T-helper 22 cell (primary cell): ENCODE measurements around the gene DPY19L1.
"Not testable (repeated sequence)": the region's sequence is repeated elsewhere in the genome, so short reads cannot be mapped to it uniquely, and the experiment has no call there.

Source experiments
- DNase-seq: peaks from one replicate; pipeline ENCODE4 v3.0.0-alpha.2; 2020; ENCODE audit warnings: low read depth

The DPY19L1 gene

DNA sequence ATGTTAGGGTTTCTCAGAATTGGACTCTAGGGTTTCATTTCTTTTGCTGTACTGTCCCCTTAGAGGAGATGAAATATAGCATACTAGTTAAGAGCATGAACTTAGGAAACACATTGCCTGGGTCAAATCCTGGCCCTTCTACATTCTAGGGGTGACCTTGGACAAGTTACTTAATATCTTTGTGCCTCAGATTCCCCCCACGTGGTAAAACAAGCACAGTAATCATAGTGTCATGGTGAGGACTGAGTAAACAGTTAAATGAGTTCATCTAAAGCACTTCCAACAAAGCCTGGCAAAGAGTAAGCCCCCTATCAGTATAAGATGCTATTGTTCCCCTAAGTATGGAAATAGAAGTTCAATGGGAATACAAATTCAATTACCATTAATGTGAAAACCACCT is 5.1 kb downstream of the DPY19L1 start:
- no peak for DNase-seq

DNA sequence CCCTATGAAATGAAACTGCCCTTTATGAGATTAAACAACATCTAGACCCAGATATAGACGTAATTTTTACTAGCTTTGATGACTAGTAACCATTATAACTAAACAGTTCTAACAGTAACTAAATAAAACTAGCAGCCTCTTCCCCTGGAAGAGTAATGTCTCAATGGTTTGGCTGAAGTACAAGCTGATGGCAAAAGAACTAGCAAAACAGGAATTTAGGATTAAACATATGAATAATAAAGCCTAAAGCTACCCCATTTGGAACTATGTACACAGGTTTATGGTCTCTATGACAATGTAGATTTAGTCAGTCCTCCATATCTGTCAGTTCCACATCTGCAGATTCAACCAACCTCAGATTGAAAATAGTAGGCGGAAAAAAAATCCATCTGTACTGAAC is 6.4 kb downstream of the DPY19L1 start:
- DNase-seq, result no peak

DNA sequence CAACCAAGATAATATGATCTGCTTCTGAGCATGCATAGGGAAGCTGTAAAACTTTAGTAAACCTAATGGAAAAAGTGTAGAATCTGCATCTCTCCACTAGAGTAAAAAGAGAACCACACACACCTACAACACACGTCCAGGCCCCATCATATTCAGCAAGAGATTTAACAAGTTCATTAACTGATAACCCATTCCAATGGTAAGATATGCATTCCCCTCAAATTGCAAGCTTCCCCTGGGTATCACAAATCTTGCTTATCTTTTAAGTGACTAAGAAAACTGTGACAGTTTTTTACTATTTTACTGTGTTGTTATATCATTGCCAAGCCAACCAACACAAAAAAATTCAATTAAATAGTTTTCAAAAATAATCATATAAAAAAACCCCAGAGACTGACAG is 8.0 kb downstream of the DPY19L1 start:
- DNase-seq, result no peak

DNA sequence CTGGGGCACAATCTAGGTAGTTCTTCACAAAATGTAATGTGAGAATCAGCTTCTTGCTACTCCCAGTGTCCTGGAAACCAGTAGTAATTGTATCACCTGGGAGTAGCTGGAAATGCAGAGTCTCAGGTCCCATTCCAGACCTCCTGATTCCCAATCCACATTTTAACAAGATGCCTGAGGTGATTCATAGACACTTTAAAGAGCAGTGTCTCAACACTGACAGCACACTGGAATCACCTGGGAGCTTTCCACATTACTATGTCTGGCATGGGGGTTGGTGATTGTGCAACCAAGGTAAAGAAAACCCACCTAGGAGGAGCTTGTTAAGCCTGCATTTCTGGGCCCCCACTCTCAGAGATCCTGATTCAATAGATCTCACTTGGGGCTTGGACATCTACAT is 11.1 kb downstream of the DPY19L1 start:
- no peak for DNase-seq

DNA sequence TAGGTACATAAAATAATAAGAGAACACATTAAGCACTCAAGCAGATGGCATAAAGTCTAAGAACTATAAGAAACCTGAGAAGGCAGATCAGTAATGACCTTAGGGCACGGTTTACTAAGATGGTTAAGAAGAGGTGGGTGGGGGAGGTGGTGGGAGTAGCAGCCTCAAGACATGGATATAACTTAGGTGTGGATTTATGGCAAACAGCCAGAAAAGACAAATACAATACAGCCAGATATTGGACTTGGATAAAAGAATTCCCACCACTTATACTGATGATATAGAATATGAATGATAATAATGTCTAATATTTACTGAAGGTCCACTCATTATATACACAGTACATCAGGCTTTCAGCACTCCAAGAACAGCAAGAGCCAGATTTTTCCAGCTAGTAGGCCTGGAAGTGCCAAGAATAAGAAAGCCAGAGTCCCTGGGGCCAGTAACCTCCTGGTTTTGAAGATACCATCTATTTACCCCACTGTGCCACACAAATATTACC is 11.9 kb downstream of the DPY19L1 start:
- DNase-seq, result no peak

DNA sequence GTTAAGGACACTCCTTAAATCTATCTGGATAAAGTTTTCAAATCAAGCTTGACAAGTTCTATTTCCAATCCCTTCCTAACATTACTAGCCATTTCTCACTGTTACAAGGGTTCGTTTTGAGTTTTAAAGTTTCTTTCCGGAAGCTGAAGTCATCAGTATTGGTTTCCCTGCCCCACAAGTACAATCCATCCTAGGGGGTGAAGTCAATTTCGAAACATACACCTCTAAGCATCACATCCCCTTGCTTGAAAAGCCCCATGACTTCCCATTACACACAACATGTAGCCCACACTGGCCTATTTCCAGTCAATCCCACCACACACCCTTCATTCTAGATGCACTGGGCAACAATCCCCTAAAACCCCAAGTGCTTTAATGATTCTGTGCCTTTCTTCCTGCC is 13.0 kb downstream of the DPY19L1 start:
- DNase-seq, result no peak

DNA sequence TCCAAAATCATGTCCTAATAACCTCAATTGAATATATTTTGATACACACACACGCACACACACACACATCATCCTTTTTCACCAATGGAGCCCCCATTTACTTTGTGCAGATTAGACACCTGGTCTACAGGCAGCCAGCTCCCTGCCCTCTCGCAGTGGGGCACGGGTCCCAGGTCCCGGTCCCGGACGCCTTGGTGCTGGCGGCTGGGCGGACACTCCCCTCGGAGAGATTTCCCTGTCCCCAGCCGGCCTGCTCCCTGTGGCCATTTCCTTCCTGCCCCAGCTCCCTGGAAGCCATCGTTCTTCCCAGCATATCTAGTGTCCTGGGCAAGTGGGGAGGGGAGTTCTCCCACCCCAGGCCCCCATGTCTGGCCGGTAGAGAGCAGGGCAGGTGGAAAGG is 14.6 kb downstream of the DPY19L1 start:
- DNase-seq, result no peak

DNA sequence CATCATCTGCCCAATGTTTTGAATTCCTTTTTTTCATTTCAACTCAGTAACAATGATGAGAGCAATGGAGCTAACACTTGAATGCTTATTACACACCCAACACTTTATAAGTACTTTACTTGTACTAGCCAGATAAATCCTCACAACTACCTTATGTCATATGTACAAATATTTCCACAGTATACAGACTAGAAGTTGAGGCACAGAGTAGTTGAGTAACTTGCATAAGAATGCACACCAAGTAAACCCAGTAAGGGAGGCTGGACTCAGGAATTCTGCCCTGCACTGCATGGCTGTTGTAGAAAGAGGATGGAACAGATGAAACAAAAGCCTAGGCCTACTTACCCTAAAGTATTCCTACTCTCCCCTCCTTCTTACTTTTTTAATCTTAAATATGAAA is 15.8 kb downstream of the DPY19L1 start:
- DNase-seq, result no peak

DNA sequence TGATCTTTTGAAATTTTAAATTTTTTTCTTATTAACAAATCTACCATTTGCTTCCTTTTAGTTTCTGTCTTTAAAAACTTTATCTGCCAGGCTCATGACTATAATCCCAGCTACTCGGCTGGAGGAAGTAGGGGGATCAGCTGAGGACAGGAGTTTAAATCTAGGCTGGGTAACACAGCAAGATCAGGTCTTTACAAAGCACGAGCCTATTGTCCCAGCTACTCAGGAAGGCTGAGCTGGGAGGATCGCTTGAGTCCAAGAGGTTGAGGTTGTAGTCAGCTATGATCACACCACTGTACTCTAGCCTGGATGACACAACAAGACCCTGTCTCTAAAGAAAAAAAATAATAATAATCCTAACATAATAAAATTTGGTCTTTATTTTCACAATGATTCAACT is 17.5 kb downstream of the DPY19L1 start:
- DNase-seq, result no peak

DNA sequence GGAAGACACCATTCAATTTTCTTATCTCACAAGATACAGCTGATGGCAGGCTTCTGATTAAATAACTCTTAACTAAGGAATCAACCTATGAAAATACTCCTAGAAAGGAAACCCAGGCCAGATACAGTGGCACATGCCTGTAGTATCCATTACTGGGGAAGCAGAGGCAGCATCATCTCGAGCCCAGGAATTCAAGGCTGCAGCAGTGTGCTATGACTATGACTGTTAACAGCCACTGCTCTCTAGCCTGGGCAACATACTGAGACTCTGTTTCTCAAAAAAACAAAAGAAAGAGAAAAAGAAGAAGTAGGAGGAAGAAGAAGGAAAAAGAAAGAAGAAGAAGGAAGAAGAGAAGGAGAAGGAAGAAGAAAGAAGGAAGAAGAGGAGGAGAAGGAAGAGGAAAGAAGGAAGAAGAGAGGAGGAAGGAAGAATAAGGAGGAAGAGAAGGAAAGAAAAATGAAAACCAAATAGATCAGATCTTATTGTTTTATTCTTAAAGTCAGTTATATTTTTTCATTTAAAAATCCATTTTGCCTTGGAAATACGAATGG is 18.0 kb downstream of the DPY19L1 start:
- DNase-seq, result no peak

DNA sequence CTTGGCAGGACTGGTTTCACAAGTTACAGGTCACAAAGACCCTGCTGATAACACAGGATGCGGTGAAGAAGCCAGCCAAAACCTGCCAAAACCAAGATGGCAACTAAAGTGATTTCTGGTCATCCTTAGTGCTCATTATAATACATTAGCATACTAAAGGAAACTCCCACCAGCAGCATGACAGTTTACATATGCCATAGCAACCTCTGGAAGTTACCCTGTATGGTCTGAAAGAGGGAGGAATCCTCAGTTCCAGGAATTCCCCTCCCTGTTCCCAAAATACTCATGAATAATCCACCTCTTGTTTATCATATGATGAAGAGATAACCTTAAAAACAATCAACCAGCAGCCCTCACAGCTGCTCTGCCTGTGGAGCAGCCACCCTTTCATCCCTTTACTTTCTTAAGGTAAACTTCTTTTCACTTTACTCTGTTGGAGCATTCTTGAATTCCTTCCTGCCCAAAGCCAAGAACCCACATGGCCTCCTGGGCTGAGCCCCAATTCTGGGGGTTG is 21.9 kb downstream of the DPY19L1 start:
- no peak for DNase-seq

DNA sequence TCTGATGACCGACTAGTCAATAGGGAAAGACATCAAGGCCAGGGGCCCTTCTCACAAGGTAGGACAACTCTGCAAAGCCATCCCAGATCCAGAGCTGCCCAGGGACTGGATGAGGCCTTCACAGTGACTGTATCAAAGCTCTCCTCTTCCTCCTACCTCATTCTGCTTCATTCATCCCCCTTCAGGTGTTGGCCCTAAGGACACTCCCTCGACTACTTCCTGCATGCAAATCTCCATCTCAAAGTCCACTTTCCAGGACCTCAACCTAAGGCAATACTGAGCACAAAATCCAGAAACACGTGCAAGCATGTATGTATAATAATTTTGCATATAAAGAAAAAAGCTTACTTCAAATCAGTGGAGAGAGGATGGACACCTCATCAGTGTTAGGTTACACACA is 25.1 kb downstream of the DPY19L1 start:
- no peak for DNase-seq

DNA sequence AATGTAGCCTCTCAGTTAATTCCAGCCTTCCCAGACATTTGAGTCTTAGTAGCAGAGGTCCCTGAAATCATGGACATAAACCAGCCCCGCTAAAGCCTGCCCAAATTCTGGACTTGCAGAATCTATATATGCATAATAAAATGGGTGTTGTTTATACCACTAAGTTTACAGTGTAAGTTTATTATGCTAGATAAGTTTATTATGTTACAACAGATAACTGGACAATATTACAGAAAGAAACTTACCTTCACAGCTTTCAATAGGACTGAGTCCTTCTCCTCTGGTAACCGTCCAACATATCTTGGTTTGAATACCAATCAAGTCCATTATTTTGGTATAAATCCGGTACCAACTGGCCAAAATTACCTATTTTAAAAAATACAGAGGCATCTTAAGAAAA is 26.2 kb downstream of the DPY19L1 start:
- DNase-seq, result no peak

DNA sequence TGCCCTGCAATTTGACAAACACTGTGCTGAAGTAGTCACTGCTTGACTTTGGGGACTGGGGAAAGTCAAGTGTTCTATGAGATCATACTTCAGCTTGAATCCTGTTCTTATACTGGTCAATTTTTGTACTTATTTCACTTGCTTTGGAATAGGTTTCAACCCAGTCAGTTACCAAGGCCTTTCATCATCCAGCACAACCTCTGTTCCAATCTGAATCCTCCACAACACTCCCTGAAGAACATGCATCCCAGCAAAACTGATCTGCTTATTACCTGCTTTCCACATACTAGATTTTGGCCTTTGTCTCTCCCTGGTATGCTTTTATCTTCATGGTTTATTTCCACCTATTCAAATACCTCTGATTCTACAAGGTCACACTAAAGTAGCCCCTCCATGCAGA is 29.5 kb downstream of the DPY19L1 start:
- DNase-seq, result no peak

DNA sequence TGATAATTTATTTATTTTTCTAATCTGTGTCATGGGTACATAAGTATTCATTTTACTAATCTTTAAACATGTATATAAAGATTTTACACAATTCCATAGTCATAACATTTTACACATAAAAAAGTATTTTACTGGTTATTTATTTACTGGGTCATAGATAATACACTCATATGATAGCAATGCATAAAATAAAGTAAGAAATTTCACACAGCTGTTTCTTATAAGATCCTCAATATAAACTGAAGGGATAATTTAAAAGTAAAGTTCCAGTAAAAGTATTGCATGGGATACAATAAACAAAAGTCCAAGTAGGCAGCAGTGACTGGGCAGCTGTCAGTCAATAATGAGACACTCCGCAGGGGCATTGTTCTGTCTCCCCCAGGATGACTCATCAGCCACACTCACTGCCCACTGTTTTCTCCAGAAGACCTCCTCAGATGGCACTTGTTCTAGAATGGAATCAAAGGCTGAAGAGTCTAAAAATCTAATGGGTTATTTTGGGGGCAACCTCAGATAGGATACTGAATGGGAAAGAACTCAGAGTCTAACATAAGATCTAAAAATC is 32.7 kb downstream of the DPY19L1 start:
- DNase-seq, result no peak

DNA sequence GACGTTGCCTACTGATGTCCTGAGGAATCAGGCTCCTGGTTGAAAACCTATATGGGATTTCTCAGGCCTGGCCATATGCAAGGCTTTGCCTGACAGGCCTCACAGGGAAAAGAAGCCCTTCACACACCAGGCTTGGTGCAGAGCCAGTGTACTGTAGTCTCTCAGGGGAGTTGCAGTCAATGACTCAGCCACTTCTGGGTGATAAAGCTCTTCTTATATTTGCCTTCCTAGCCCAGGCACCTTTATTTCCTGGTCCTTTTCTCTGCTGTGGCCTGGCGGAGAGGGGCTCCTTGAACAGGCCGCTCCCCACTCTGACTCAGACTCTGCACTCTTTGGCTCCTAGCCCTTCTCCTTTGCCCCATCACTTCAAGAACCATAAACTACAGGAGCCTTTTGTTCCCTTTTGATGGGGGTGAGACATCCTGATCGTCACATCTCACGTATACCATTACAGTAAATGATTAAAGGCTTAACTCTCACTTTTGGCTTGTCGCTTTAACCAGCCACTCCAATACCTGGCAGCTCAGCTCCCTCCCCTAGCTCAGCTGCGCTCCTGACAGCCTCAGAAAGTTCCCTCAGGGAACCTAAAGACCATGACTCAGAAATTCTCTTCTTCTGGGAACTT is 33.5 kb downstream of the DPY19L1 start:
- no peak for DNase-seq

DNA sequence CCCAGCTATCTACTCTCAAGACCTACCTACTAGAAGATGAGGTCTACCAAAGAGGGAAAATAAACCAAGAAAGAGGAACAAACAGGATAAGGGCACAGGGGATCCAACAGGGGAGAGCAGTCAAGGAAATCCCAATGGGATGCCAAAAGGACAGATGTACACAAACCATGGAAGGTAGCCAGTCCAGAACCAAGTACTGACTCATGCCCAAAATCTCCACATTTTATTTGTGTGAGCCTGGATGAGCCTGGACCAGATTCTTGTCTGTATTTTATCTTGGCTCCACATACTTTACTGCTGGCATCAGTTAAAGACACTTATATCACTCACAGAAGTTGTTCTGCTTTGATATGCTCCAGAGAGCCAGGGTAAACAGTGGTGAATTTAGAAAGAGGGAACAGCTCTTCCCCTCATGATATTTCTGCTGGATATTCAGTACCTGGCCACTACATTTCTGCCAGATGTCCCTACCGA is 34.1 kb downstream of the DPY19L1 start:
- not testable (repeated sequence) for DNase-seq

DNA sequence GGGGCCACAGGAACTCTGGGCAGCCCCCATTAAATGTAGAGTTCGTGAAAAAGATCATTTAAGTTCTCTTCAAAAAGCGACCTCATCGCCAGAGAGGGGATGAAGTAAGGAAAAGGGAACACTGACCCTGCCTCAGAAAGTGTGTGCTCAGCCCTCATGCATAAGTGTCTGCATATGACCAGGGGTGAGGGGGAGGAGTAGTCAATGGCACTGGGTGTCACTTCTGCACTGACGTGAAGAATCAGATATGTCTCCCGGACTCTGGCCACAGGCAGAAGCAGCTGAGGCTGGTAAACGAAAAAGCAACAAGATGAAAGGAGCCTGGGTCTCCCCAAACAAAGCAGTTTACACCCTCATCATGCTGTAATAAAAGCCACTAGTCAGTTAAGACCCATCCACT is 39.0 kb downstream of the DPY19L1 start:
- not testable (repeated sequence) for DNase-seq

DNA sequence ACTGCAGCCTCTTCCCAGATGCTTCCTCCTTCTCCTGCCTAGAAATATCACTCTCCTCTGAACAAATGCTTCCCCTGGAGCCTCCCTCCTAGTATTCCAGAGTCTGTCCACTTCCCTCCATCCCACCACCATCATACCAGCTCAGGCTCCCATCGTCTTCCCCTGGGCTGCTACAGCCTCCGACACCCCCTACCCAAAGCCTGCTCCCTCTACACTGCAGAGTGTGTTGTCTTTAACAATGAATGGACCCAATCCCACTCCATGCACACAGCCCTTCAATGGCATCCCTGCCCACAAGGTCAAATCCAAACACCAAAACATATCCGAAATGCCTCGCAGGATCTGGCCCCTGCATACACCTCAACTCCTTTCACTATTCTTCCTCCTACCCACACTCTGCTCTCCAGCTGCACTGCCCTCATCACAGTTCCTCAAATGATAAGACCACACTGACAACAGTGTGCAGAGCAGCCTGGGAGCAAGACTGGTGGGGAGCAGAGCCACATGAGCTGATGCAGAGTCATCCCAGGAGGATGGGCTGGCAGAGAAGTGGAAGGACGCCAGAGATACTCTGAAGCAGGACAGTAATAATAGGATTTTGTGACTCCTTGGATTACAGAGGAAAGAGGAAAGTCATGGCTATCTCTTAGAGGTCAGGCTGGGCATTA is 40.7 kb downstream of the DPY19L1 start:
- not testable (repeated sequence) for DNase-seq

DNA sequence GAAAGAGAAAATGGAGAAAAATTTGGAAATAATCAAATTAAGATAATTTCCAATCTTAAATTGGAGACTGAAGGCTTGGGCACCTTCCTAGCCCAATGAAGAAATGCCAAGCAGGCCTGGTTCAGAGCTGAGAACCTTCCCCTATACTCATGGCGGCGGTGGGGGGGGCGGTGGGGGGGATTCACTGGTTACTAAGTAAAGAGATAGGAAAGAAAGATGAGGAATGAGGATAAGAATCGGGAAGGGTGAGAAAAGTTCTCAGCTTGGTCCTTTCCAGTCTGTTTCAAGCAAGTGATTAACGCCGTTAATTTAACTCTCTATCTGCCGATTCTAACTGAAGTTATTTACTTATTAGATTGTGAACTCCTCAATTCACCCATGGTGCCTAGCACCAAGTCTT is 41.5 kb downstream of the DPY19L1 start:
- DNase-seq, result no peak

DNA sequence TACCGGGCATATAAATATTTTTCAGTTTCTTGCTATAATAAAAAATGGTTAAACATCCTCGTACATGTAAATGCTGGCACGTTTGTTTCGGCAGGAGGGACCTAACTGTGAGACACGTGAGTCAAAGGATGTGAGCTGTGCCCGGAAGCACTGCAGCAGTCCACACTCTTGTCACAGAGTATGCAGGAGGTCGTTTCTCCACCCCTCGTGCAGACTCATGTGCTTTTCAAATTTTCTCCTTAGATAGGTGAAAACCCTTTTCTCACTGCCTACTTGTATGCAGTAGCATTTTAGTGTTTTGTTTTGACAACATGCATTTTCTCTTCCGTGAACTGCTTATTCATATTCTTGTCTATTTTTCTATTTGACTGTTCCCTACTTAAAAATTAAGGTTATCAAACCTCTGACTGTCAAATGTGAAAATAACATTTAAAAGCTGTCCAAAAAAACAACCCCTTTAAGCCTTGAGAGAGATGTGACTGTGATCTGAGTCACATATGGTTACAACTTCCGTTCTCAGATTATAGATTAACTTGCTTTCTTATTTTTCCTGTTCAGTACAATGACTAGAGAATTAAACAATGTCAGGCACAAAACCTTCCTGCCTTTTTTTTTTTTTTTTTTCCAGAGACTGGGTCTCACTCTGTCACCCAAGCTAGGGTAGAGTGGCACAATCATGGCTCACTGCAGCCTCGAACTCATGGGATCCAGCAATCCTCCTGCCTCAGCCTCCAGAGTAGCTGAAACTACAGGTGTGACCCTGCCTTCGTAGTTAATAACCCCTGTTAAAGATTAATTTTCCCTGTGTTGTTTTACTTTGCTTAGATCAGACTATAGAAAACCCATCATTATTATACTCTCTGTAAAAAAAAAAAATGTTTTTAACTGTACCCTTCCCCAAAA is 45.1 kb downstream of the DPY19L1 start:
- DNase-seq, result peak; percentile 27
